Measurements from ENCODE around the gene NANOGP8. TPM values are rescaled to one million over a fixed set of nuclear protein-coding genes. Genes with fewer than 3 reads are reported as not detected.
"Not testable (repeated sequence)": the region's sequence is repeated elsewhere in the genome, so short reads cannot be mapped to it uniquely, and the experiment has no call there.

NANOGP8 gene, protein sequence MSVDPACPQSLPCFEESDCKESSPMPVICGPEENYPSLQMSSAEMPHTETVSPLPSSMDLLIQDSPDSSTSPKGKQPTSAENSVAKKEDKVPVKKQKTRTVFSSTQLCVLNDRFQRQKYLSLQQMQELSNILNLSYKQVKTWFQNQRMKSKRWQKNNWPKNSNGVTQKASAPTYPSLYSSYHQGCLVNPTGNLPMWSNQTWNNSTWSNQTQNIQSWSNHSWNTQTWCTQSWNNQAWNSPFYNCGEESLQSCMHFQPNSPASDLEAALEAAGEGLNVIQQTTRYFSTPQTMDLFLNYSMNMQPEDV
- total RNA-seq: not detected
- long read RNA-seq: 0 reads

DNA sequence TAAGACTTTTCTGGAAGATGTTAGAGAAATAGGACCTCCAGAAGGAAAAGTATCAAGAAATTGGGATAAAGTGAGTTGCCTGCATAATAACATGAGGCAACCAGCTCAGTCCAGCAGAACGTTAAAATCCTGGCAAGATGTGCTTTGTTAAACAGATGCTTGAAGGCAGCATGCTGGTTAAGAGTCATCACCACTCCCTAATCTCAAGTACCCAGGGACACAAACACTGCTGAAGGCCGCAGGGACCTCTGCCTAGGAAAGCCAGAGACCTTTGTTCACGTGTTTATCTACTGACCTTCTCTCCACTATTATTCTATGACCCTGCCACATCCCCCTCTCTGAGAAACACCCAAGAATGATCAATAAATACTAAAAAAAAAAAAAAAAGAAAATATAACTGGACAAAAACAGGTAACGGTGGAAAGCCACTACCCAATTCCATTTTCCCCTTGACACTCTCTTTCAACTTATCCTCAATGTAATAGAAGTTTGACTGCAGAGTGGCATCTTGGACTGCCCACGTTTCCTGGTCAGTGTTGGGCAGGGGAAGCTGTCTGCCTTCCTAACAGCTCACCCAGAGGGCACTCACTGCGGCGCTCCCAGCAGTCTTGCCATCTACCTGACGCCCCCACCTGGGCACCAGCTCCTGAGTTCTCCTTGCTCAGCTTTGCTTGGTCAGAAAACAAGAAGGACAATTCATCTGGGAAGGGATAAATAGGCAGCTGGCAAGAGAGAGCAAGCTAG is at the start of gene NANOGP8:
TSS of gene NANOGP8 (minus strand) at position 120 of the 744 bp plus-strand sequence. CDS start 185 bp downstream, outside the sequence.
- H3K4me1 ChIP-seq; H3K9me3 ChIP-seq; intact Hi-C loops (cut with DNase I); H3K4me3 ChIP-seq; H3K27ac ChIP-seq; DNase-seq; ATAC-seq; H3K27me3 ChIP-seq; H3K36me3 ChIP-seq: not testable (repeated sequence)

DNA sequence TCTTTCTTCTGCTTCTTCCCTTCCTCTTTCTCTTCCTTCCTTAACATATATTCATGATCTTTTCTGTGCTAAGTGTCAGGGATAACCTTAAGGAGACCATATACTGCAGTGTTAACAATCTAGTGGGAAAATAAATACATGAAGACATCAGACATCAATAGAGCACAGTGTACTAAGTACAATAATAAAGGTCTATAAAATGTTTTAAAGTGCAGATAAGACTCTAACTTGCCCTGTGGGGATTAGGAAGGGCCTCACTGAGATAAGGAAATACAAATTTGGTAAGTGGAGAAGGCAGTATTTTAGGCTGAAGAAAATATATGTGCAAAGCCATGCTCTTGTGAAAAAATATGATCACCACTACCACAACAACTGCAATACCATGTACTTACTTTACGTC is 49.2 kb upstream of the NANOGP8 start:
- no peak for DNase-seq
- Histone ChIP-seq H3K36me3 (no peaks in the 10 kb centered on the region), H3K9me3 (no peaks in the 10 kb centered on the region), H3K27ac (no peak overlapping the region), H3K27me3 (no peaks in the 10 kb centered on the region), H3K4me1 (no peaks in the 10 kb centered on the region), H3K4me3 (no peak overlapping the region)
- intact Hi-C loops (cut with DNase I): no loop called here
- ATAC-seq: no peak
- TF ChIP-seq CTCF (IDR thresholded peaks at IDR 0.05): no peak

DNA sequence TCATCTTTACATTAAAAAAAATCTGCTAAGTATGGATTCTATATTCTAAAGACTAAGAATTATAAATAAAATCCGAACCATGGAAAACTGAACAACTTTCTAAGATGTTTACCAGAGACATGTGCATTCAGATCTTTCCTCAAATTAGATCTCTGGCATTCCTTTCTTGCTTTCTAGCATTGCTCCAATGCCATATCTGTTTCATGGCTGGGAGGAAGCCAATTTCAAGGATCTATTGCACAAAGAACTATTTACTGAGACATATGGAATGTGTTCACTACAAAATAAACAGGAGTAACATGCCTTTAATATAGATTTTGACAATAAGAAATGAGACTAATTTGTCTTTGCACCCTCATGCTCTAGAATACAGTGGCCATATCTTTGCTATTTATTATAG is 45.1 kb upstream of the NANOGP8 start:
- H3K27ac ChIP-seq: no peak overlapping the region
- DNase-seq (no peak), ATAC-seq (no peak)
- TF ChIP-seq CTCF (IDR thresholded peaks at IDR 0.05): no peak
- H3K36me3 ChIP-seq: no peaks in the 10 kb centered on the region
- H3K4me1 ChIP-seq: no peaks in the 10 kb centered on the region
- H3K4me3 ChIP-seq: no peak overlapping the region
- H3K27me3 ChIP-seq: no peaks in the 10 kb centered on the region
- intact Hi-C loops (cut with DNase I): no loop called here
- no peaks in the 10 kb centered on the region for H3K9me3 ChIP-seq

DNA sequence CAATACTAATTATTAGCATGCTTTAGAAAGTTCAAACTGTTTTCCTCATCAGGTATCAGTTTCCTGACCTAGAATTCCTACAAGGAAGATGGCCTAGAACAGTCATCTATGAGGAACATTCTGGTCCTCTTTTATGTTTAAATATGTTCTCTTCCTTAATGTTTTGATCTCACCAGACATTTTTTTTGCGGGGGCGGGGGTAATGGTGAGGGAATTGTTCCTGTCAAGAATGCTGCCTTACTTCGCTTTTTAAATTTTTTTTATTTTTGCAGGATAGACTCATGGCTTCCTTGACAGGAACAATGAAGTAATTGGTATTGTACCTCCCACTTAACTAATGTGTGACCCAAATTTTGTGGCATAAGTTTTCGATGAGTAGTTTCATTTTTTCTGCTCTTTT is 44.3 kb upstream of the NANOGP8 start:
- TF ChIP-seq CTCF (IDR thresholded peaks at IDR 0.05): no peak
- Histone ChIP-seq H3K27me3 (no peaks in the 10 kb centered on the region), H3K4me3 (no peak overlapping the region), H3K36me3 (no peaks in the 10 kb centered on the region), H3K9me3 (no peaks in the 10 kb centered on the region), H3K27ac (no peak overlapping the region), H3K4me1 (no peaks in the 10 kb centered on the region)
- intact Hi-C loops (cut with DNase I): no loop called here
- DNase-seq (no peak), ATAC-seq (no peak)

DNA sequence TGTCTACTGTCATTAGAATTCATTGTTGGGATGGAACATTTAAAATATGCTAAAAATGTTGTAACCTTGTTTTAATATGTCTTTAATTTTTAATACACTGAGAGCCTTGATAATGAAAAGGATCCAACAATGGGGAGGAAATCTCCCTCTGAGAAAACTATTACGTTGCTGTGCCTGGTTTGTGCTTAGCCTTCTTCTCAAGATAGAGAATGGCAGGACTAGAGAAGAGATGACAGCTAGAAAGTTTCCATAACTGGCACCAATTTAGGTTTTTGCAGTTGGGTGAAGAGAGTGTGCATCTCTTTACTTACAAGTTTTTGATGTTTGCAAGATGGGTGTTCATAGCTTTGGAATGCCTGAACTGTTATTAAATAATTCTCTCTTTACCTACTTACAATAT is 42.6 kb upstream of the NANOGP8 start:
- Histone ChIP-seq H3K9me3 (no peaks in the 10 kb centered on the region), H3K27ac (no peak overlapping the region), H3K4me3 (no peak overlapping the region), H3K27me3 (no peaks in the 10 kb centered on the region), H3K36me3 (no peaks in the 10 kb centered on the region), H3K4me1 (no peaks in the 10 kb centered on the region)
- TF ChIP-seq CTCF (IDR thresholded peaks at IDR 0.05): no peak
- no peak for ATAC-seq
- intact Hi-C loops (cut with DNase I): no loop called here
- DNase-seq: no peak

DNA sequence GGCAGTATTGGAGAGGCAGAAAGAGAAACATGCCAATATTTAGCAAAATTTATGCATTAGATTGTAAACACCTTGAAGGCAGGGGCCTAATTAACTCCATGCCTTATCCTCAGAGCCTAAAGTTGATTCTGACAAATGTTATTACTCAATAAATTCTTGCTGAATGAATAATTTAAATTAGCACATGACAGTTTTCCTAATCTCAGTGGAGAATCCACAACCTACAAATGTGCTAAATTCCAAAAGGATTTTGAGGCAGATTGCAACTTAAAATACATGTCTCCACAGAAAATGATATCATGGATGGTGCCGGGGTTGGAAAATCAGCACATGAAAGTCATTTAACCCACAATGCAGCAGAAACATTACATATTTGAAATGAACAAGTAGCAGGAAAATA is 41.1 kb upstream of the NANOGP8 start:
- no peaks in the 10 kb centered on the region for H3K27me3 ChIP-seq
- DNase-seq (no peak), ATAC-seq (no peak)
- no peaks in the 10 kb centered on the region for H3K36me3 ChIP-seq
- no peak for TF ChIP-seq CTCF (IDR thresholded peaks at IDR 0.05)
- H3K4me1 ChIP-seq: no peaks in the 10 kb centered on the region
- H3K27ac ChIP-seq: no peak overlapping the region
- intact Hi-C loops (cut with DNase I): no loop called here
- no peak overlapping the region for H3K4me3 ChIP-seq
- no peaks in the 10 kb centered on the region for H3K9me3 ChIP-seq
